ENCODE measurements around the gene CAPZB. TPM values are rescaled to one million over a fixed set of nuclear protein-coding genes. Genes with fewer than 3 reads are reported as not detected.
A peak's percentile ranks its signal among the peaks of the same experiment; 100 is the strongest.

CAPZB gene
- total RNA-seq, 1 donor = 183 TPM

GRCh38 chr1:19294638-19295037 lies 190.7 kb downstream of the CAPZB start:
- H3K4me3 ChIP-seq (ENCODE audit: low read depth, low read length) = no peak overlapping the region
- DNase-seq (ENCODE audit: low read depth) = no peak
- no peak for TF ChIP-seq CTCF (IDR thresholded peaks at IDR 0.05; ENCODE audit: insufficient read depth, low read depth, low read length)

GRCh38 chr1:19289244-19289643 lies 196.1 kb downstream of the CAPZB start:
- H3K4me3 ChIP-seq (ENCODE audit: low read depth, low read length) = peak overlapping the region; percentile 56
- no peak for DNase-seq (ENCODE audit: low read depth)
- no peak for TF ChIP-seq CTCF (IDR thresholded peaks at IDR 0.05; ENCODE audit: insufficient read depth, low read depth, low read length)

Small RNAs within 50 kb of the gene (small RNA-seq; reads per million reads assigned to genes)
- gene RN7SL277P = 0.28 reads per million
- gene RNU4-28P = not detected
- gene RNU6-1099P = not detected

Other genes starting within 250 kb of the CAPZB start
- 65.7 and 90.2 TPM in 2 replicates for gene EMC1, start 234.0 kb downstream of the CAPZB start, total RNA-seq
- 21.9 and 26.3 TPM in 2 replicates for gene MRTO4, start 233.7 kb downstream of the CAPZB start, total RNA-seq
- gene AKR7A3, start 196.8 kb downstream of the CAPZB start, total RNA-seq = 0.43 and 1.3 TPM in 2 replicates
- 55.3 and 57.3 TPM in 2 replicates for gene AKR7A2, start 173.4 kb downstream of the CAPZB start, total RNA-seq
- gene SLC66A1, start 173.2 kb downstream of the CAPZB start, total RNA-seq = 18.6 and 28.3 TPM in 2 replicates
- 61.3 and 90.5 TPM in 2 replicates for gene NBL1, start 158.8 kb upstream of the CAPZB start, total RNA-seq
- gene HTR6, start 179.3 kb upstream of the CAPZB start, total RNA-seq = not detected in 2 replicates